GM10266 (cell line): ENCODE data around the gene HNRNPM.

Experiments used
- DNase-seq: peaks from one replicate; pipeline ENCODE4 v3.0.0; 2012; ENCODE audit errors: extremely low spot score
- TF ChIP-seq, protein P1 (sequence below): IDR thresholded peaks from 2 replicates; pipeline ENCODE4 v1.5.1; 2012; ENCODE audit warnings: mild to moderate bottlenecking, low read depth; ENCODE audit not compliant: control insufficient read depth, insufficient read depth; ENCODE audit errors: missing control alignments

Gene HNRNPM

DNA sequence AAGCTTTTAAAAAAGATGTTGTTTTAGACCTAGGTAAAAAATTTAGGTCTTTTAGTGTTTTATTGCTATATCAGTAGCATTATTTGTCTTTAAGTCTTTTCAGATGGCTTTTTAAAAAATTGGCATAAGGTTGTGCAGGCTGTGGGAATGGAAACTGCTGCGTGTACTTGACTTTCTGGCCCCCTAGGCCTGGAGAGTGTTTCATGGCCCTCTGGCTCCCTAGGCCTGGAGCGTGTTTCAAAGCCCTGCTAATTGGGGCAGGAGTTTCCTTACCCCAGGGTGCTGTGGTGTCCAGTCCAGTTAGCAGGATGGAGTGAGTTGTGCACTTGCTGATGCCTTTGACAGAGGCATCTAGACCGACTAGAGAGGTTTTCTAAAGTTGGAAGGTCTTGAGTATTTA lies 33.8 kb downstream of the HNRNPM start:
- DNase-seq, result no peak
- TF ChIP-seq, protein P1, sequence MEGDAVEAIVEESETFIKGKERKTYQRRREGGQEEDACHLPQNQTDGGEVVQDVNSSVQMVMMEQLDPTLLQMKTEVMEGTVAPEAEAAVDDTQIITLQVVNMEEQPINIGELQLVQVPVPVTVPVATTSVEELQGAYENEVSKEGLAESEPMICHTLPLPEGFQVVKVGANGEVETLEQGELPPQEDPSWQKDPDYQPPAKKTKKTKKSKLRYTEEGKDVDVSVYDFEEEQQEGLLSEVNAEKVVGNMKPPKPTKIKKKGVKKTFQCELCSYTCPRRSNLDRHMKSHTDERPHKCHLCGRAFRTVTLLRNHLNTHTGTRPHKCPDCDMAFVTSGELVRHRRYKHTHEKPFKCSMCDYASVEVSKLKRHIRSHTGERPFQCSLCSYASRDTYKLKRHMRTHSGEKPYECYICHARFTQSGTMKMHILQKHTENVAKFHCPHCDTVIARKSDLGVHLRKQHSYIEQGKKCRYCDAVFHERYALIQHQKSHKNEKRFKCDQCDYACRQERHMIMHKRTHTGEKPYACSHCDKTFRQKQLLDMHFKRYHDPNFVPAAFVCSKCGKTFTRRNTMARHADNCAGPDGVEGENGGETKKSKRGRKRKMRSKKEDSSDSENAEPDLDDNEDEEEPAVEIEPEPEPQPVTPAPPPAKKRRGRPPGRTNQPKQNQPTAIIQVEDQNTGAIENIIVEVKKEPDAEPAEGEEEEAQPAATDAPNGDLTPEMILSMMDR, result no peak

DNA sequence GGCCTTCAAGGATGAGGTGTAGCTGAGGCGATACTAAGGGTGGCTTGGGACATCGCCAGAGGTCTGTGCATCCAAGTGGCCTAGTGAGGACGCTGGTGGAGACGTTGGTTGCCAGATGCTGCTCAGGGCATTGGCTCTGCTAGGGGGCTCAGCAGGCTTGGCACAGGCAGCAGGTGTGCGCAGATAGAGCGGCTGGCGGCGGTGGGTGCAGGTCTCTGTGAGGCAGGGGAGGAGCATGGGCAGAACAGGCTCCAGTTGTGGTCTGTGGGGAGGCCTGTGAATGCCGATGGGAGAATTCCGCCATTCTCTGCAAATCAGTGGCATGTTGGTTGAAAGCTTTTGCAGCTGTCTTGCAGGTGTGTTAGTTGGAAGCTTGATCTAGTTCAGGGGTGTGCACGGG lies 36.4 kb downstream of the HNRNPM start:
- DNase-seq, result no peak
- TF ChIP-seq, protein P1, result no peak

DNA sequence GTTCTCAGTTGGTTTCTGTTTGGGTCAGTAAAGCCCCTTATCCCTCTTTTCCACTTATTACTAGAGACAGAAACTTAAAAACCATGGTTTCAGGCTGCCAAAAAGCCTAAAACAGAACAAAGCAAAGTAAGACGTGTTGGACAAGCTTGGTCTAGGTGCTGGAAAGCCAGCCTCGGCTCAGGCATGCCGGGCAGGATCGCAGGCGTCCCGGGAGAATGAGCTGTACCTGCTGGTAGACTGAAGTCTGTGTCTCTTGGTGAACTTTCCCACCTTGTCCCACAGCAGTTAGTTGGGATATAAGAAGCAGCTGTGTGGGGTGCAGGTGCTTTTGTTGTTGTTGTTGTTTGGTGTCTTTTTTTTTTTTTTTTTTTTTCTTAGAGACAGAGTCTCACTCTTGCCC lies 36.8 kb downstream of the HNRNPM start:
- TF ChIP-seq, protein P1, result no peak
- no peak for DNase-seq

DNA sequence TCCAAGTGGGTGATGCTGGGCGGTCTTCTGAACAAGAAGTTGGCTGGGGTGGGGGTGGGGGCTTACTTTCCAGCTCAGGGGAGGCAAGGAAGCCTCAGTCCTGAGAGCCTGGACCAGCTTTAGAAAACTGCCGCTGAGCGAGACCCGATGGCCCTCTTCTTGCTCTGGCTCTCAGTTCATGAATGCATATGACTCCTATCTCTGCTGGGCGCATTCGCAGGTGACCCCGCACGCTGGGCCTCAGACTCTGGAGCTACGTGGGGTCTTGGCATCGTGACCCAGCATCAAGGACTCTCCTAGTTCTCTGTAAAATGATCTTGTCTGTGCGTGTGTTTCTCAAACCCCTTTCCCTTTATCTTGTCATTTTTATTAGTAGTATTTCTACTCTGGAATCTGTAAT lies 37.9 kb downstream of the HNRNPM start:
- TF ChIP-seq, protein P1, result no peak
- no peak for DNase-seq

DNA sequence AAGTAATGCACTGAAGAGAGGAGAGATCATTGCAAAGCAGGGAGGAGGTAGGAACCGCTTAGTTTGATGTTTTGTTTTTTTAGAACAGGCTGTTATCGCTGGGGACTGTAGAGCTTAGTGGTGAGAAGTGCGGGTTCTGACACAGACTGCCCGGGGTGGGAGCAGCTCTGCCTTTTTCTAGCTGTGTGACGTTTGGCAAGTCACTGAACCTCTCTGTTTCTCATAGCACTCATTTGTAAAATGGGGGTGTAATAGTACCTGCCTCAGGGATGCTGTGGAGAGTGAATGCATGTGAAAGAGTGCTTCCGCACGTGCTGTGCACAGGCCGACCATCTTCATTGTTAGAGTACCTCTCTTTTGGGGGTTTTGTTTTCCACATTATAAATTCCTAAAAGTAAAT lies 38.4 kb downstream of the HNRNPM start:
- no peak for DNase-seq
- TF ChIP-seq, protein P1, result no peak

DNA sequence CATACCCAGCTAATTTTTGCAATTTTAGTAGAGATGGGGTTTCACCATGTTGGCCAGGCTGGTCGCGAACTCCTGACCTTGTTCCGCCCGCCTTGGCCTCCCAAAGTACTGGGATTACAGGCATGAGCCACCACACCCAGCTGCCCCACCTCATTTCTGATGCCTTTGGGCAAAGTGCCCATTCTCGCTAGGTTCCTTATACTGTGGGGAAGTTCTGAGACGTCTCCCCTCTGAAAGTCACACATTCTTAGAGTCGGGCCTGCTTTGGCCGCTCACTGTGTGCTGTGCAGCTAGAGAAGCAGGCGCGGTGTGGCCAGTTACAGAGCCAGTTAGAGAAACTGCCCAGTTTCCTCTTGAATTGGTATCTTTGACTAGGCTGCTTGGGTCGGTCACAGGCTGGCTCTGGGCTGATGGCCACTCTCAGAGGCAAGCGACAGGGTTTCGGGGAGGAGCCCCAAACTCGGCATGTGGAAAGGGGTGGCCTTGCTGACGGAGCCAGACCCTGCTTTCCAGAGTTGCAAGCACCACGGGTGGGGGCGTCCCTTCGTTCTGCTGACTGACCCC lies 39.6 kb downstream of the HNRNPM start:
- DNase-seq, result peak; percentile 8
- TF ChIP-seq, protein P1, result no peak

DNA sequence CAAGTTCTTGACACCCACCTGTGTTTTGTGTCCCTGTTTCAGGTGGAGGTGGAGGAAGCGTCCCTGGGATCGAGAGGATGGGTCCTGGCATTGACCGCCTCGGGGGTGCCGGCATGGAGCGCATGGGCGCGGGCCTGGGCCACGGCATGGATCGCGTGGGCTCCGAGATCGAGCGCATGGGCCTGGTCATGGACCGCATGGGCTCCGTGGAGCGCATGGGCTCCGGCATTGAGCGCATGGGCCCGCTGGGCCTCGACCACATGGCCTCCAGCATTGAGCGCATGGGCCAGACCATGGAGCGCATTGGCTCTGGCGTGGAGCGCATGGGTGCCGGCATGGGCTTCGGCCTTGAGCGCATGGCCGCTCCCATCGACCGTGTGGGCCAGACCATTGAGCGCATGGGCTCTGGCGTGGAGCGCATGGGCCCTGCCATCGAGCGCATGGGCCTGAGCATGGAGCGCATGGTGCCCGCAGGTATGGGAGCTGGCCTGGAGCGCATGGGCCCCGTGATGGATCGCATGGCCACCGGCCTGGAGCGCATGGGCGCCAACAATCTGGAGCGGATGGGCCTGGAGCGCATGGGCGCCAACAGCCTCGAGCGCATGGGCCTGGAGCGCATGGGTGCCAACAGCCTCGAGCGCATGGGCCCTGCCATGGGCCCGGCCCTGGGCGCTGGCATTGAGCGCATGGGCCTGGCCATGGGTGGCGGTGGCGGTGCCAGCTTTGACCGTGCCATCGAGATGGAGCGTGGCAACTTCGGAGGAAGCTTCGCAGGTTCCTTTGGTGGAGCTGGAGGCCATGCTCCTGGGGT lies 41.0 kb downstream of the HNRNPM start:
- no peak for DNase-seq
- TF ChIP-seq, protein P1, result no peak
